SK-N-SH (cell line): ENCODE measurements around the gene BCAR3. TPM values are rescaled to one million over a fixed set of nuclear protein-coding genes. Genes with fewer than 3 reads are reported as not detected.
A peak's percentile ranks its signal among the peaks of the same experiment; 100 is the strongest.

Experiments used
- CTCF ChIA-PET: fragments of 300-600, 350-600 bp; formaldehyde crosslinking; extraction: SDS; loops from one replicate; lab custom pipeline; 2021; lab: Yijun Ruan, JAX
- POLR2A ChIA-PET: fragments of 350-600 bp; sonication (Branson Sonifier 250); formaldehyde crosslinking; extraction: SDS; loops from one replicate; lab custom pipeline; 2020; ENCODE audit warnings: antibody characterized with exemption, inconsistent platforms; lab: Yijun Ruan, JAX
- DNase-seq: peaks from one replicate; pipeline ENCODE4 v3.0.0; 2012
- H2AFZ ChIP-seq: fragments of 200-600 bp; sonication (generic); 2 replicates; pipeline ENCODE4 v1.8.1; 2016; ENCODE audit warnings: antibody characterized with exemption, mild to moderate bottlenecking, low read depth
- H3F3A ChIP-seq: fragments of 200-600 bp; sonication (generic); replicated peaks from 2 replicates; pipeline ENCODE3; 2016; ENCODE audit warnings: antibody characterized with exemption, mild to moderate bottlenecking; ENCODE audit not compliant: insufficient read depth
- H3K27ac ChIP-seq, 2 experiments: fragments of 200-500 bp in 1 of 2; fragments of 200-600 bp in 1 of 2; sonication (Bioruptor generic) in 1 of 2; sonication (generic), shearing (Covaris generic) in 1 of 2; 2 replicates each; pipeline versions ENCODE4 v1.5.1 to v1.6.1; 2014 to 2016; ENCODE audit warnings: low read depth in 2 of 2, inconsistent platforms in 1 of 2, low read length in 1 of 2, mild to moderate bottlenecking in 1 of 2, mixed read lengths in 1 of 2
- H3K27me3 ChIP-seq: fragments of 200-600 bp; sonication (generic), shearing (Covaris generic); 2 replicates; pipeline ENCODE4 v1.6.1; 2016; ENCODE audit warnings: mixed run types; ENCODE audit not compliant: insufficient read depth
- H3K36me3 ChIP-seq, 2 experiments: fragments of 200-500 bp in 1 of 2; fragments of 200-600 bp in 1 of 2; sonication (Bioruptor generic) in 1 of 2; sonication (generic) in 1 of 2; replicated peaks in 1 of 2; 2 replicates each; pipeline versions ENCODE3 to v1.5.1; 2014 to 2016; ENCODE audit warnings: low read length in 1 of 2, mild to moderate bottlenecking in 1 of 2; ENCODE audit not compliant: insufficient read depth in 2 of 2, control insufficient read depth in 1 of 2
- H3K4me1 ChIP-seq, 2 experiments: fragments of 200-500 bp in 1 of 2; fragments of 200-600 bp in 1 of 2; sonication (Bioruptor generic) in 1 of 2; sonication (generic), shearing (Covaris generic) in 1 of 2; 2 replicates each; pipeline versions ENCODE4 v1.5.1 to v1.6.1; 2014 to 2016; ENCODE audit warnings: low read depth in 1 of 2, low read length in 1 of 2, mixed run types in 1 of 2; ENCODE audit not compliant: insufficient read depth in 2 of 2, control insufficient read depth in 1 of 2
- H3K4me2 ChIP-seq: fragments of 200-600 bp; sonication (generic), shearing (Covaris generic); 2 replicates; pipeline ENCODE4 v1.6.1; 2017; ENCODE audit warnings: mixed run types
- H3K4me3 ChIP-seq, 2 experiments: fragments of 200-500 bp in 1 of 2; fragments of 200-600 bp in 1 of 2; sonication (Bioruptor generic) in 1 of 2; sonication (generic), shearing (Covaris generic) in 1 of 2; 2 replicates each; pipeline versions ENCODE4 v1.5.1 to v1.8.1; 2014 to 2016; ENCODE audit warnings: low read depth in 2 of 2, inconsistent platforms in 1 of 2, low read length in 1 of 2, mild to moderate bottlenecking in 1 of 2, mixed read lengths in 1 of 2, moderate library complexity in 1 of 2
- H3K79me2 ChIP-seq: fragments of 200-600 bp; sonication (generic); 2 replicates; pipeline ENCODE4 v1.8.1; 2017; ENCODE audit warnings: mild to moderate bottlenecking; ENCODE audit not compliant: insufficient read depth
- H3K9ac ChIP-seq: fragments of 200-600 bp; sonication (generic); 2 replicates; pipeline ENCODE4 v1.6.1; 2017; ENCODE audit warnings: mixed run types
- H3K9me2 ChIP-seq: fragments of 200-600 bp; sonication (generic); 2 replicates; pipeline ENCODE4 v1.6.1; 2017; ENCODE audit warnings: mixed run types
- H3K9me3 ChIP-seq: fragments of 200-600 bp; sonication (generic); 2 replicates; pipeline ENCODE4 v1.6.1; 2017; ENCODE audit warnings: mixed run types, mild to moderate bottlenecking, moderate library complexity
- H4K20me1 ChIP-seq: fragments of 200-600 bp; sonication (generic); 2 replicates; pipeline ENCODE4 v1.6.1; 2017; ENCODE audit warnings: mild to moderate bottlenecking, mixed run types; ENCODE audit not compliant: insufficient read depth
- CHD2 ChIP-seq: fragments of 150-350 bp; IDR thresholded peaks from 2 replicates; pipeline ENCODE4 v1.6.1; 2018; ENCODE audit warnings: low read length; ENCODE audit not compliant: partially characterized antibody
- EP300 ChIP-seq, 2 experiments: IDR thresholded peaks; 2 replicates each; pipeline versions ENCODE4 v1.4.0 to v1.6.1; 2012; ENCODE audit warnings: borderline replicate concordance in 1 of 2, low read depth in 1 of 2, low read length in 1 of 2
- FOXJ3 ChIP-seq: sonication (generic); formaldehyde crosslinking; IDR thresholded peaks from 2 replicates; pipeline ENCODE4 v1.5.1; 2020; ENCODE audit warnings: mild to moderate bottlenecking, missing genetic modification reagents
- GABPA ChIP-seq: IDR thresholded peaks from 2 replicates; pipeline ENCODE4 v1.4.0; 2012; ENCODE audit warnings: low read depth, mild to moderate bottlenecking
- GATA2 ChIP-seq: sonication (generic); formaldehyde crosslinking; IDR thresholded peaks from 2 replicates; pipeline ENCODE4 v1.5.0; 2020; ENCODE audit warnings: mild to moderate bottlenecking, missing genetic modification reagents
- JUND ChIP-seq: IDR thresholded peaks from 2 replicates; pipeline ENCODE4 v1.4.0; 2012
- MEF2A ChIP-seq: IDR thresholded peaks from 2 replicates; pipeline ENCODE4 v1.4.0; 2012; ENCODE audit warnings: low read depth, borderline replicate concordance
- NFIC ChIP-seq: IDR thresholded peaks from 2 replicates; pipeline ENCODE4 v1.4.0; 2012; ENCODE audit warnings: borderline replicate concordance
- POLR2AphosphoS5 ChIP-seq: IDR thresholded peaks from 2 replicates; pipeline ENCODE4 v1.6.1; 2012; ENCODE audit warnings: low read depth, low read length
- RCOR1 ChIP-seq: fragments of 150-350 bp; IDR thresholded peaks from 2 replicates; pipeline ENCODE4 v1.6.1; 2017; ENCODE audit warnings: antibody characterized with exemption, low read length
- RFX5 ChIP-seq: IDR thresholded peaks from 2 replicates; pipeline ENCODE4 v1.6.1; 2012; ENCODE audit warnings: mild to moderate bottlenecking, improper control_type of control experiment, low read length
- TCF12 ChIP-seq: IDR thresholded peaks from 2 replicates; pipeline ENCODE4 v1.4.0; 2012
- WGBS: methylation state at CpG from one replicate; pipeline ENCODE4 v1.1.6; 2017; ENCODE audit warnings: low lambda C conversion rate; 5-methylcytosine and 5-hydroxymethylcytosine counted together
- polyA plus RNA-seq, 3 experiments: library from polyadenylated mRNA; depleted of rRNA; stranded (reverse); fragments of >200 nt; gene quantifications; 2 replicates each; pipeline ENCODE4 v1.2.3, GENCODE V29; 2012
- TF ChIP-seq, protein P1 (sequence below): IDR thresholded peaks from 2 replicates; pipeline ENCODE4; 2012
- TF ChIP-seq, protein P2 (sequence below): fragments of 150-350 bp; IDR thresholded peaks from 2 replicates; pipeline ENCODE4 v1.6.1; 2016; ENCODE audit warnings: mild to moderate bottlenecking, low read depth, low read length
- TF ChIP-seq, protein P3 (sequence below): IDR thresholded peaks from 2 replicates; pipeline ENCODE4 v1.4.0; 2012; ENCODE audit warnings: low read depth
- TF ChIP-seq, protein P4 (sequence below): fragments of 200-600 bp; sonication (generic); IDR thresholded peaks from 2 replicates; pipeline ENCODE4 v1.6.1; 2017; ENCODE audit warnings: antibody characterized with exemption, mild to moderate bottlenecking, moderate library complexity
- TF ChIP-seq, protein P5 (sequence below): fragments of 150-350 bp; IDR thresholded peaks from 2 replicates; pipeline ENCODE4 v1.6.1; 2017; ENCODE audit warnings: antibody characterized with exemption, low read length, low read depth, borderline replicate concordance

BCAR3 gene
- polyA plus RNA-seq, 1 of the 3 experiments (the other 2 are of a cell fraction) = 58.4 TPM

DNA sequence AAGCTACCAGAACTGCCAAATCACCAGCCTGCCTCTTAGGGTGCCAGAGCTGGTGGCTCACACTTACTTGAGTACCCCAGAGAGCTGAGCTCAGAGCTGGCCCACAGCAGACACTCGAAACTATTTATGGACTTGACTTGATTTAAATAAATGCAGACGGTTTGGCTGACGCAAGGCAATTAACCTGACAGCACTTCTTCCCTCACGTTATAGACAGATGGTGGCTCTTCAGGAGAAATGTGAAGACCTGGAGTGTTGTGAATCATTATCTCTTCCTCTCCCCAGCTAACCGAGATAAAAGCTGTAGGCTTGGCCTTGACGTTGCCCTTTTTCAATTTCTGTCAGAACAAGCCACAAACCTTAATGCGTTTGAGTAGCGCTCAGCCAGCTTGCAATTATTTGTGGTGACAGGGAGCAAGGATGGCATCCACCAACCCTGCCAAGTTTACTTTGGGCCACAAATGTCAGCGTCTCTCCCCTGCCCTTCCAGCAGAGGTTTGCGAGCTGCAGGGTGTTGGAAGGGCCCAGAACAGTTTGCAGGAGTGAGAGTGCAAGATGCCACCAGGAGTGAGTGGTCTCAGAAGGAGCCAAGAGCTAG lies 34.0 kb upstream of the BCAR3 start:
- no peak for DNase-seq
- peaks cover 8% of the 10 kb centered on the region for H3F3A ChIP-seq
- H3K4me2 ChIP-seq = peak overlapping the region; percentile 37
- 58% methylated on average over 8 of the region's 10 CpGs for WGBS
- peaks cover 7 to 8% of the 10 kb centered on the region in 2 experiments; a peak in 2 of 4 replicates for H3K4me1 ChIP-seq
- no peaks in the 10 kb centered on the region for H3K9me2 ChIP-seq
- no peak overlapping the region for H2AFZ ChIP-seq
- no peak overlapping the region for H3K9ac ChIP-seq
- H3K27me3 ChIP-seq = no peaks in the 10 kb centered on the region
- TF ChIP-seq GABPA (no peak), EP300 (IDR thresholded peaks at IDR 0.05; ENCODE audit: borderline replicate concordance in 1 of 2, low read depth in 1 of 2, low read length in 1 of 2) (peak; percentile 15 to 48; a peak in 2 of 4 replicates), NFIC (peak; percentile 69), JUND (peak; percentile 8; the same call in 1 of the 2 replicates), MEF2A (no peak), RCOR1 (0 out of 2 replicates have a peak, but pooled peaks have one; percentile 10), TCF12 (peak; percentile 65; the same call in 1 of the 2 replicates), POLR2AphosphoS5 (no peak)
- TF ChIP-seq, protein P1, sequence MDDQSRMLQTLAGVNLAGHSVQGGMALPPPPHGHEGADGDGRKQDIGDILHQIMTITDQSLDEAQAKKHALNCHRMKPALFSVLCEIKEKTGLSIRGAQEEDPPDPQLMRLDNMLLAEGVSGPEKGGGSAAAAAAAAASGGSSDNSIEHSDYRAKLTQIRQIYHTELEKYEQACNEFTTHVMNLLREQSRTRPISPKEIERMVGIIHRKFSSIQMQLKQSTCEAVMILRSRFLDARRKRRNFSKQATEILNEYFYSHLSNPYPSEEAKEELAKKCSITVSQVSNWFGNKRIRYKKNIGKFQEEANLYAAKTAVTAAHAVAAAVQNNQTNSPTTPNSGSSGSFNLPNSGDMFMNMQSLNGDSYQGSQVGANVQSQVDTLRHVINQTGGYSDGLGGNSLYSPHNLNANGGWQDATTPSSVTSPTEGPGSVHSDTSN = peak; percentile 70
- TF ChIP-seq, protein P2, sequence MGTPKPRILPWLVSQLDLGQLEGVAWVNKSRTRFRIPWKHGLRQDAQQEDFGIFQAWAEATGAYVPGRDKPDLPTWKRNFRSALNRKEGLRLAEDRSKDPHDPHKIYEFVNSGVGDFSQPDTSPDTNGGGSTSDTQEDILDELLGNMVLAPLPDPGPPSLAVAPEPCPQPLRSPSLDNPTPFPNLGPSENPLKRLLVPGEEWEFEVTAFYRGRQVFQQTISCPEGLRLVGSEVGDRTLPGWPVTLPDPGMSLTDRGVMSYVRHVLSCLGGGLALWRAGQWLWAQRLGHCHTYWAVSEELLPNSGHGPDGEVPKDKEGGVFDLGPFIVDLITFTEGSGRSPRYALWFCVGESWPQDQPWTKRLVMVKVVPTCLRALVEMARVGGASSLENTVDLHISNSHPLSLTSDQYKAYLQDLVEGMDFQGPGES = no peak
- TF ChIP-seq, protein P3, sequence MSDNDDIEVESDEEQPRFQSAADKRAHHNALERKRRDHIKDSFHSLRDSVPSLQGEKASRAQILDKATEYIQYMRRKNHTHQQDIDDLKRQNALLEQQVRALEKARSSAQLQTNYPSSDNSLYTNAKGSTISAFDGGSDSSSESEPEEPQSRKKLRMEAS = peak; percentile 43; the same call in 1 of the 2 replicates
- TF ChIP-seq, all 33 proteins: peak for 7
- ChIA-PET CTCF (interaction anchor here (1.8 kb wide), 1 partner anchor 22 kb away, joined by 5 read pairs; no protein-coding TSS in a partner anchor), POLR2A (no interaction called here)
- no peaks in the 10 kb centered on the region for H4K20me1 ChIP-seq
- H3K79me2 ChIP-seq = no peaks in the 10 kb centered on the region
- no peaks in the 10 kb centered on the region for H3K36me3 ChIP-seq
- H3K9me3 ChIP-seq = peaks cover 5% of the 10 kb centered on the region; the same call in 1 of the 2 replicates
- H3K4me3 ChIP-seq = no peak overlapping the region
- H3K27ac ChIP-seq = peak overlapping the region in 1 of 2 experiments; percentile 51; a peak in 2 of 4 replicates

DNA sequence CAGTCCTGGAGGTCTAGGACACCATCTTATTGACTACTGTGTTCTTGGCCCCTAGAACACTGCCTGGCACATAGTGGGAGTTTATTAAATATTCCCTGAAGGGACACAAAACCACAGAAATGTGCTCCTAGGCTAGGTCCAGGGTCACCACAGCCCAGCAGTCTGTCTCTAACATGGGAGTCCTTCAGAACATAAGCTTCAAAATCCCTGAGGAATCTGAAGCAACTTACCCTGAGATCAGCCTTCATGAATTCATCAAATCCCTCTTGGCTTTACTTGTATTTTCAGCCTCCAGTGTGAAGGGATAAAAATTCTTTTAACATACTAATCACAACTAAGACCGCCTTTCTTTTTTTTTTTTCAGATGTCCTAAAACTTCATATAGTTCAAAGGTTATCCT lies 32.7 kb upstream of the BCAR3 start:
- POLR2A ChIA-PET = no interaction called here
- no peak for DNase-seq

More for the DNA sequence above, 32.7 kb upstream of the BCAR3 start:
- no peak overlapping the region for H3K4me2 ChIP-seq
- no peaks in the 10 kb centered on the region for H3K27me3 ChIP-seq
- TF ChIP-seq, protein P2 = no peak
- TF ChIP-seq CHD2 = no peak
- TF ChIP-seq JUND = no peak
- TF ChIP-seq, protein P4, sequence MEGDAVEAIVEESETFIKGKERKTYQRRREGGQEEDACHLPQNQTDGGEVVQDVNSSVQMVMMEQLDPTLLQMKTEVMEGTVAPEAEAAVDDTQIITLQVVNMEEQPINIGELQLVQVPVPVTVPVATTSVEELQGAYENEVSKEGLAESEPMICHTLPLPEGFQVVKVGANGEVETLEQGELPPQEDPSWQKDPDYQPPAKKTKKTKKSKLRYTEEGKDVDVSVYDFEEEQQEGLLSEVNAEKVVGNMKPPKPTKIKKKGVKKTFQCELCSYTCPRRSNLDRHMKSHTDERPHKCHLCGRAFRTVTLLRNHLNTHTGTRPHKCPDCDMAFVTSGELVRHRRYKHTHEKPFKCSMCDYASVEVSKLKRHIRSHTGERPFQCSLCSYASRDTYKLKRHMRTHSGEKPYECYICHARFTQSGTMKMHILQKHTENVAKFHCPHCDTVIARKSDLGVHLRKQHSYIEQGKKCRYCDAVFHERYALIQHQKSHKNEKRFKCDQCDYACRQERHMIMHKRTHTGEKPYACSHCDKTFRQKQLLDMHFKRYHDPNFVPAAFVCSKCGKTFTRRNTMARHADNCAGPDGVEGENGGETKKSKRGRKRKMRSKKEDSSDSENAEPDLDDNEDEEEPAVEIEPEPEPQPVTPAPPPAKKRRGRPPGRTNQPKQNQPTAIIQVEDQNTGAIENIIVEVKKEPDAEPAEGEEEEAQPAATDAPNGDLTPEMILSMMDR = no peak
- no peak for TF ChIP-seq GATA2
- no peak for TF ChIP-seq RFX5
- TF ChIP-seq, protein P5, sequence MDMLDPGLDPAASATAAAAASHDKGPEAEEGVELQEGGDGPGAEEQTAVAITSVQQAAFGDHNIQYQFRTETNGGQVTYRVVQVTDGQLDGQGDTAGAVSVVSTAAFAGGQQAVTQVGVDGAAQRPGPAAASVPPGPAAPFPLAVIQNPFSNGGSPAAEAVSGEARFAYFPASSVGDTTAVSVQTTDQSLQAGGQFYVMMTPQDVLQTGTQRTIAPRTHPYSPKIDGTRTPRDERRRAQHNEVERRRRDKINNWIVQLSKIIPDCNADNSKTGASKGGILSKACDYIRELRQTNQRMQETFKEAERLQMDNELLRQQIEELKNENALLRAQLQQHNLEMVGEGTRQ = no peak
- TF ChIP-seq FOXJ3 = no peak
- TF ChIP-seq EP300 (IDR thresholded peaks at IDR 0.05; ENCODE audit: borderline replicate concordance in 1 of 2, low read depth in 1 of 2, low read length in 1 of 2) = no peak
- H3K9me3 ChIP-seq = peaks cover 5% of the 10 kb centered on the region; the same call in 1 of the 2 replicates
- no peak overlapping the region for H3K4me3 ChIP-seq
- H4K20me1 ChIP-seq = no peaks in the 10 kb centered on the region
- H3F3A ChIP-seq = peaks cover 10% of the 10 kb centered on the region
- 98% methylated on average over 1 of the region's 1 CpG for WGBS
- CTCF ChIA-PET = interaction anchor here (1.5 kb wide), 1 partner anchor 100 kb away, joined by 4 read pairs; no protein-coding TSS in a partner anchor
- no peak overlapping the region for H3K9ac ChIP-seq
- no peaks in the 10 kb centered on the region for H3K79me2 ChIP-seq
- peaks cover 9 to 12% of the 10 kb centered on the region in 2 experiments for H3K4me1 ChIP-seq
- no peaks in the 10 kb centered on the region for H3K36me3 ChIP-seq
- no peaks in the 10 kb centered on the region for H3K9me2 ChIP-seq
- no peak overlapping the region for H3K27ac ChIP-seq
- H2AFZ ChIP-seq = no peak overlapping the region
